GM19043 (cell line): Measurements from ENCODE around the gene CHMP5.

Experiments used
- ATAC-seq: cut with Tn5 transposase; IDR thresholded peaks from one replicate; pipeline ENCODE4 v1.9.1; 2021; ENCODE audit warnings: low read depth; ENCODE audit not compliant: unreplicated experiment

Gene CHMP5

GRCh38 chr9:33242609-33243134 is 22.2 kb upstream of the CHMP5 start:
- ATAC-seq, result no peak

DNA sequence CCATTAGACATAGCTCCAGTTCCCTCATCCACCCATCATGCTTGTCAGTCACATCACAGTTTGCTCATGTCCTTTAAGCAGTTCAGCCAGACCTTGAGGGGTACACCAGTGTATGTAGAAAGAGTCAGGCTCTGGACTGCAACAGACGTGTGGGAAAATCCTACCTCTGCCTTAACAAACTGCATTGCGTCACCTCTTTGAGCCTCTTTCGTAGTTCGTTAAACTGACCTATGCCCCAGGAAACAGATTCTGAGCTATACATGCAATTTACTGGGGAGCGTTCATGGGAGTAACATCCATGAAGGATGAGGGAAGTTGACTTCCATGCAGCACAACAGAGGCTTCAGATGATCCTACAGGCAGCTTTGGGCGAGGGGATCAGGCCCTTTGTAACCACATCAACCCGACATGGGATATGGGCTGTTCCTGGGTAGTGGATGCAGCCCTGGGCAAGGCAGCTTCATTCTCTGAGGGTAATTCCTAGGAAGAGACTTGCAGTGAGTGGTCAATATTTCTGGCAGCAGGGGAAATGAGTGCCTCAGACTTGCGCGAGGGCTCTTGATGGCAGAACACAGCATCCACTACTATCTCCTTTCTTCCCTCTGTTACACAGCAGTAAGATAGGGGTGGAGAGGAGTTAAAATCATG is 20.6 kb upstream of the CHMP5 start:
- no peak for ATAC-seq

GRCh38 chr9:33245341-33245740 is 19.5 kb upstream of the CHMP5 start:
- ATAC-seq, result no peak

DNA sequence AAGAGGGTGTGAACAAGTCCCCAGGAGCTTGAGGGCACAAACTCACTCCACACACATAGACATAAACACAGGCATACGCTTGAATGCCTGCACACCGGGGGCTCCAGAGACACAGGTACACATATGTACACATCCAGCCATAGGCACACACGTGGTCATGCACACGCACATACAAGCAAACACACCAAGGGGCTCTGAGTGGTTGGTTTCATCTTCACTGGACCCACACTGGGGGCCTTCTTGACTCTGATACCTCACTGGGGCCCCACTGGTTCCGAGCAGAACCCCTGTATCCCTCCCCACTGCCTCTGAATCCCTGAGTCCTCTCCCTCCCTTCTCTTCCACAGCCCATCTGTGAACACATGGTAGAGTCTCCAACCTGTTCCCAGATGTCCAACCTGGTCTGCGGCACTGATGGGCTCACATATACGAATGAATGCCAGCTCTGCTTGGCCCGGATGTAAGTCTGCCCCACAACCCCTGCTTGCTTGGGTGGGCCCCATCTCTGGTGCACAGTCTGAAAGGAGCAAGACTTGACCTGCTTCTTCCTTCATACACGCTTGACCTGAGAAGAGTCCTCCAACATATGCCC is 18.5 kb upstream of the CHMP5 start:
- no peak for ATAC-seq

GRCh38 chr9:33248606-33249005 is 16.2 kb upstream of the CHMP5 start:
- no peak for ATAC-seq

- peak; percentile 67 for ATAC-seq
Observed at GRCh38 chr9:33249087-33249658, 15.7 kb upstream of the CHMP5 start.

DNA sequence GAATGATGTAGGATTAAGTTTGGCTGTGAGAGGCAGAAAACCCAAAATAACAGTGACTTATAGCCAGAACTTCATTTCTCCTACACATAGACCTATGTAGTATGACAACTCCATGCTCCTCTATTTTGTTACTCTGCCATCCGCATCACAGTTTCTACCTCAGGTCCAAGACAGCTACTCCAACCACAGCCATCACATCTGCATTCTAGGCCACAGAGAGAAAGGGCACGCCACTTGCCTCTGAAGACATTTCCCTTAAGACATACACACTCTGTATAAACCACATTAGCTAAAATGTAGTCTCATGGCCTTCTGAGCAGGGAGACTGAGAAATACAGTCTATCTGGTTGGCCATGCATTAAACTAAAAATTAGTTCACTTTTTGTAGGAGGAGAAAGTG is 14.9 kb upstream of the CHMP5 start:
- ATAC-seq, result no peak

GRCh38 chr9:33250458-33250995 is 14.3 kb upstream of the CHMP5 start:
- no peak for ATAC-seq

GRCh38 chr9:33254211-33254610 is 10.6 kb upstream of the CHMP5 start:
- ATAC-seq, result no peak

GRCh38 chr9:33255014-33255413 is 9.8 kb upstream of the CHMP5 start:
- ATAC-seq, result no peak

GRCh38 chr9:33255471-33255870 is 9.4 kb upstream of the CHMP5 start:
- ATAC-seq, result no peak

DNA sequence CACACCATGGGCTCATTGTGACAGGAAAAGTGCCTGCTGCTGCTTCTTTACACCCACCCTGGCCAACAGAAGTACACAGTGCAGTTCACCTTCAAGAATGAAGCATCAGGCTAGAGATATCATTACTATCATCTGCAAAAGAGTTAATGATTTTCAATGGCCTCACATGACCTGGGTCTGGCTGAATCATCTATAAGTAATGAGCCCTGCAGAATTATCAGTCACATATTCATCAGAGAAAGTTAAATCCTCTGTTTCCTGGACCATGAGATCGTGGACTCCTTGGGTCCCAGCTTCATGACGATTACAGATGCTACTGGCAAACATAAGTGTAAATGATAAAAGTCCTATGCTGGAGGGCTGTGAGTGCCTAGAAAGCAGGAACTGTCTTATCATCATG is 8.6 kb upstream of the CHMP5 start:
- ATAC-seq, result no peak

- ATAC-seq, result no peak
Observed at GRCh38 chr9:33257276-33257675, 7.6 kb upstream of the CHMP5 start.

- no peak for ATAC-seq
Observed at GRCh38 chr9:33260372-33260771, 4.5 kb upstream of the CHMP5 start.

- no peak for ATAC-seq
Observed at GRCh38 chr9:33263131-33264002, 1.5 kb upstream of the CHMP5 start.

GRCh38 chr9:33264003-33264472 is 811 bp upstream of the CHMP5 start:
- peak; percentile 13 for ATAC-seq

DNA sequence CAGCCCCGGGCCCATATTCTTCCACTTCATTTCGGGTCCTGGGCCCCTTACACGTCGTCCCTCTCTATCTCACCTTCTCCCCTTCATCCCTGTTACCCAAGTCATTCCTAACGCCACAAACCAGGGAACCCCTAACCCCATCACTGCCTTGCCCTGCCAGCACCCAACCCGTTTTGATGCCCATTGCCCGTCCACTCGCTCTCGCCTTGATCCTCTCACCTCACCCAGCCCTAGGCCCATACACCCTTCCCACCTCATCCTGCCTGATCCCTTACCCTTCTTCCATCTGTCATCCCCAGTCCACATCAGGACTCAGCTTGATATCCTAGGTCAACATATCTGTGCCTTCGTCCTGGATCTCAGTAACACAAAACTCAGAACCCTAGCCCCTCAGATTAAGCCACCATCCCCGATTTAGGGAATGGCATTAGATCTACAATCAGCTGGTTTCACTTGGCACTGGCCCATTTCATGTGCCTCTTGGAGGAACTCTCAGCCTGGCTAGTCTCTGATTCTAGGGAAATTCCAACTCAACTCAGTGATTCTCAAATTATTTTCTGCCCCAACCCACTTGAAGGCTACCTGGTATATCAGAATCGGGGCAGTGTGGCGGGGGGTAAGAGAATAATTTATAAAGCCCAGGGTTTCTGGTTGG is 489 bp downstream of the CHMP5 start:
- no peak for ATAC-seq

DNA sequence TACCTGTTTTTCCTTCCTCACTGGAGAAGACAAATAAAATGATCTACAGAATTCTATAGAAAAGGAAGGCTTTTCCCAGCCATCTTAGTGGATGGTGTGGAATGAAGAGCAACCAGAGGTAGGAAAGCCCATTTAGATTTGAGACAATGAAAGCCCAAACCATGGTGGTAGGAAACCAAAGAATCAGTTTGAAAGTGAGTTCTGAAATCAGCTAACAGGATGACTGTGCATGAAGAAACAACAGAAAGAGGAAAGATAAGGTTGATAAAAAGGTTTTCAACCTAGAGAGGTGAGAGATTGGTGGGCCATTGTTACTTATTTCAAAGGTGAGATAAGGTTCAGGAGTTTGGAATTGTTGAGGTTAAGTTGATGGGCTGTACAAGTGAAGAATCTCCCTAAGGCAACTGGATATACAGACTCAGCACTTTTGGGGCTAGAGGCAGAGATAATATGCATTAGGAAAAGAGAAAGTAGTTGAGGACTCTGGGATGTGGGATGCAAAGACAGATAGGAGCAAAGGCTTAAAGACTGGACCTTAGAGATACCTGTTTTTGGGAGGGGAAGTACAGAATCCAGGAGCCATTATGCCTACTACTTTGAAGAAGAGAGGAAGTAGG is 2.4 kb downstream of the CHMP5 start:
- no peak for ATAC-seq

- ATAC-seq, result no peak
Observed at GRCh38 chr9:33270146-33270545, 5.3 kb downstream of the CHMP5 start.

DNA sequence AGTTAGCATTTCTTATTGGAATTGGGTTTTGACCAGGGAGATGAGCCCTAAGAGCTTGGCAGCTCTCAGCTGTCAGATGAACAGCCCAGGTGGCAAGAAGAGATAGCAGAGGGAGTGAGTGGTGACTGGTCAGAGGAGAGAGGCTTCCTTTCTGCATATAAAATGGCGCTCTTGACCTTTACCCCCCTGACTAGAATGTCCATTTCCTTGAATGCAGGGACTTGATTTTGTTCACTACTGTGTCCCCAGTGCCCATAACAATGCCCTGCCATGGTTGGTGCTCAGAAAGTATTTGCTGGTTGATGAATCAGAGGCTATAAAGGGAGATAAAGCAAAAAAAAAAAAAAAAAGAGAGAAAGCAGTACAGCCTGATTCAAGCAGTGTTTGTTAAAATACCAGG is 7.2 kb downstream of the CHMP5 start:
- no peak for ATAC-seq
